DMS79 (cell line): ENCODE measurements around the gene ZNF134.
A peak's percentile ranks its signal among the peaks of the same experiment; 100 is the strongest.

Experiments
- DNase-seq: peaks from one replicate; lab custom pipeline; 2025; lab: John Stamatoyannopoulos, UW

The ZNF134 gene

DNA sequence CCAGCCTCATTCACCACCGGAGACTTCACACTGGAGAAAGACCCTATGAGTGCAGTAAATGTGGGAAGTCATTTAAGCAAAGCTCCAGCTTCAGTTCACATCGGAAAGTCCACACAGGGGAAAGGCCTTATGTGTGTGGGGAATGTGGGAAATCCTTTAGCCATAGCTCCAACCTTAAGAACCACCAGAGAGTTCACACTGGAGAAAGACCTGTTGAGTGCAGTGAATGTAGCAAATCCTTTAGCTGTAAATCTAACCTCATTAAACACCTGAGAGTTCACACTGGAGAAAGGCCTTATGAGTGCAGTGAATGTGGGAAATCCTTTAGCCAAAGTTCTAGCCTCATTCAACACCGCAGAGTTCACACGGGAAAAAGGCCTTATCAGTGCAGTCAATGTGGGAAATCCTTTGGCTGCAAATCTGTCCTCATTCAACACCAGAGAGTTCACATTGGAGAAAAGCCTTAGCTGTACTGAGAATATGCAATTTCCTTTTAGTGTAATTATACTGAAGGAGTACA, 27.7 kb downstream of the ZNF134 start:
- no peak for DNase-seq

DNA sequence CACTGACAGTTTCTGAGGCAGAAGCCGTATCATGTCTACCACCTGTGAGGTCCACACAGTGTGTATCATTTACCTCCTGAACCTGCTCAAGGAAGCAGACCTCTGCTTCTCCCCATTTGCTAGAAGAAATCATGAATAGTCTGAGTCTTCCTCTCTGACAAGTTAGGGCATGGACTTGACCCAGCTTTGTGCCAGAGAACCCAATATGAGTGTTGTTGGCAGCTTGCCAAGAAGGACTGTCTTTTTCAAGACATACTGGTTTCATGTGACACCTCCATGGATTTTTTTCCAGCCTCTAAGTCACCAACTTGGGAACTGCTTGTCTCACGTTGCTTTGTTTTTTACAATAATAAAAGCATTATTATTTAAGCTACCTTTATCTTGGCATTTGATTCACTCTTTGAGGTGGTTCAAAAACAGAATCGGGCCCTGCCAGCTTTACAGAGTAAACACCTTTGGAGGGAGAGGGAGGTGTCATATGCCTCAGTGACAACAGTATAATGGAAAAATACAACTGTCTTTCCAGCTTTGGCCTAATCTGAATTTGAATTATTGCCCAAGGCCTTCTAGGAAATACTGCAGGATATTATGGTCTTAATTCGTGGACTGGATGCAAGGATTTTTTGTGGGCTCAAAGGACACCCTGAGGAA, 28.5 kb downstream of the ZNF134 start:
- DNase-seq, result peak; percentile 27

- DNase-seq, result no peak
Observed at GRCh38 chr19:57643734-57644133, 29.7 kb downstream of the ZNF134 start.

- peak; percentile 21 for DNase-seq
Observed at GRCh38 chr19:57648331-57649003, 34.4 kb downstream of the ZNF134 start.

DNA sequence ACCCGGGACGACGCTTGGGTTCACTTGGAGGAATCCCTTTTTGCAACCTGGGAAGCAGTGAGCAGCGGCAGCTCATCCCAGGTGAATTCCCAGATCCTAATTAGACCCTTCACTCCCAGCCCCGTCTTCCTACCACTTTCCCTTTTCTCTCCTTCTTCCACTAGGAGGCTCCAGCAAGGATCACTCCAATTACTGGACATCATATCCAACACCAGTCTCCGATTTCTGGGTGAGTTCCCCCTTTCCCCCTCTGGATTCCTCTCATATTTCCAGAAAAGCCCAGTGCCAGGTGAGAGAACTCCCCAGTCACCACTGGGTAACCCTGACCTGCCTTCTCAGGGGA, 37.6 kb downstream of the ZNF134 start:
- DNase-seq, result no peak

GRCh38 chr19:57653689-57654088, 39.6 kb downstream of the ZNF134 start:
- DNase-seq, result no peak

GRCh38 chr19:57655443-57655842, 41.4 kb downstream of the ZNF134 start:
- DNase-seq, result no peak

DNA sequence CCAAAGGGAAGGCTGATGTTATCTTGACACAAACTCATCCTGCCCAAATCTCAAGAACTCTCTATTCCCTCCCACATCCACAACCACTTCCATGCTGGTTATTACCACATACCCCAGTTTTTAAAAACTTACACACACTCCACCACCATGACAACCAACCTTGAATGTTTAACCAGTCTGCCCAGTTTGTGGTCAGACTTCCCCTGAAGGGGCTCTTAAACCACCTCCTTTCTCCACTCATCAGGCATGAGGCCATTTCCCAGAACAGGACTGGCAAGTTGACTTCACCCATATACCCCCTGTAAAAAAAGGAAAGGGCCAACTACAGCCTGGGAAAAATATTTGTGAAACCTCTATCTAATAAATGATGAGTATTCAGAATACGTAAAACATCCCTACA, 42.3 kb downstream of the ZNF134 start:
- DNase-seq, result no peak

GRCh38 chr19:57664269-57665127, 50.5 kb downstream of the ZNF134 start:
- DNase-seq, result peak; percentile 13

DNA sequence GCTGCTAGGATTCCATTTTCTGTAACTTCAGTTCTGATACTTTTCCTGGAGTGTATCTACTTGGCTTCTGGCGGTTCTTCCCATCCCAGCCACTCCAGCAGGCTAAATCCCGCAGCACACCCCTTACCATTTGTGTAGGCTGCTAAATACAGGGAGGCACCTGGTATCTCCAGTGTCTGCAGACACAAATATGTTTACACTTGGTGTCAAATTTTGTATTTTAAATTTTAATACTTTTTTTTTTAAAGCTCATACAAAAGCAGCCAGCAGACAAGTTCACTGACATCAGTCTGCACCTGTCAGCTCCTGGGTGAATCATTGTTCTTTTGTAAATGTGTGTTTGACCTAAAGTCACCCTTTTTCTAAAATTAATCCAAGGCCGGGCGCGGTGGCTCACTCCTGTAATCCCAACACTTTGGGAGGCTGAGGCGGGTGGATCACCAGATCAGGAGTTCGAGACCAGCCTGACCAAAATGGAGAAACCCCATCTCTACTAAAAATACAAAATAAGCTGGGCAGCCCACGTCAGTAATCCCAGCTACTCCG, 51.3 kb downstream of the ZNF134 start:
- no peak for DNase-seq

DNA sequence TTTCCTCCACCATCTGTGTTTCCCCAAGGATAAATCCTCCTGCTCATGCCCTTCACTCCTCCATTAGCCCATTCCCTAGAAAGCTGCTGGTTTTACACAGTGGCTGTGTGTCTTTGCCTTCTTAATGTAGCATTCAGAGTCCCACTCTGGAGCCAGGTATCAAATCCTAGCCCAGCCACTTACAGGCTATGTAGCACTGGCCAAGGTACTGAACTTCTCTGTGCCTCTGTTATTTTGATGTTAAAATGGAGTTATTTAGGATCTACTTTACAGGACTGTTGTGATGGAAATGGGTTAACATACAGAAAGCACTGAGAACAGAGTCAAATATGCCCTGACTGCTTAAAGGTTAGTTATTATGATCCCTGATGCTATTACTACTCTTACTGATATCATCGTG, 53.2 kb downstream of the ZNF134 start:
- DNase-seq, result no peak

DNA sequence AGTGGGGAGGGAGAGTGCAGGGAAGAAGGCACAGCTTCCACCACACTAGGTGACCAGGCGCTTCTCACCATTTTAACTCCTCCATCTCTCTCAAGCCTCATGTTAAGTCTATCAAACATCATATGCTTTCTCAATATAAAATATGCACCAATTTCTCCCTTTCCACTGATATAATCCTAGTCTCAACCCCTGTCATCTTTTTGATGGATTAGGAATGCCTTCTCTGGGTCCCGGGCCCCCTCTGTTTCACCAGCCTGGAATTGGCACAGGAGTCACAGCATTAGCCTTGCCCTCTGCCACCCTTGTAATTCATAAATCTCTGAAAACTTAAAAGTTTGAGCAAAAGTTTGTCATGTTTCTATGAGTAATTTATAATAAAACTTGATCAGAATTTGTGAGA, 54.6 kb downstream of the ZNF134 start, which contains the start of gene ZSCAN4:
ZSCAN4 (plus strand) TSS at position 301 of the 400 bp plus-strand sequence. CDS start 7,211 bp downstream, outside the sequence.
- no peak for DNase-seq

DNA sequence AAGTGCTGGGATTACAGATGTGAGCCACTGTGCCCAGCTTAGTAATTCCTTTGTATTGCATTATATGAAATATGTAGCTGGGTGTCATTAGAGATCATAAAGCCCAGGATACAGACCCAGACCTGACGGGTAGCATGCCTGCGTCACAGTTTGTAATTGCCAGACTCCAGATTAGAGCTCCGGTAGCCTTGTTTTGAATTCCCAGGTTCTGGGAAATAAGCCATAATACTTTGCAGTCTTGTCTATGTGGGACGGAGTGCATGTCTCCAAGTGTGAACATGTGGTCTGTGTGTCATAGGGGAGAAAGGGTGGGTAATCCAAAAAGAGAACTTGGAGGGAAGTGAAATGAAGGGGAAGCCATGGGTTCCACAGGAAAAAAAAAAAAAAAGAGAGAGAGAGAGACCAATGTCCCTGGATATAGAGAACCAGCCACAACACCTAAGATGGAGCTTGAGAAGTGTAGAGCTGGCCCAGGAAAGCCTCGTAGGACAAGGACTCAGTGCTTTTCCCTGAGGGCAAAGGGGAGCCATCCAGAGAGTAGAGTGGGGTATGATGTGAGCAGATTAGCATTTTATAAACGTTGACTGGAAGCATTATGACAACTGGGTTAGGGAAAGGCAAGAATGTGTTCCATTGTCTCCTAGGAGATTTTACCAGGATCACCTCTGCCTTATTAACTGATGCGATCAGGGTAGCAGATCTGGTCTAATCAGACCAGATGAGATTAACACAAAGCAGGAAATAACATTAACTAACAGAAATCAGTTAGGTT, 57.3 kb downstream of the ZNF134 start:
- no peak for DNase-seq

- DNase-seq, result no peak
Observed at GRCh38 chr19:57672466-57672865, 58.4 kb downstream of the ZNF134 start.
